Activated CD8-positive, alpha-beta memory T cell treated with anti-CD3 and anti-CD28 coated beads for 48 hours (primary cell): ENCODE data around the gene ADRA2B.

ENCODE experiments used
- DNase-seq, 3 experiments: peaks; one replicate each; pipeline ENCODE4 v3.0.0-alpha.2; 2020; ENCODE audit warnings: low read depth in 2 of 3, low spot score in 2 of 3

ADRA2B gene

DNA sequence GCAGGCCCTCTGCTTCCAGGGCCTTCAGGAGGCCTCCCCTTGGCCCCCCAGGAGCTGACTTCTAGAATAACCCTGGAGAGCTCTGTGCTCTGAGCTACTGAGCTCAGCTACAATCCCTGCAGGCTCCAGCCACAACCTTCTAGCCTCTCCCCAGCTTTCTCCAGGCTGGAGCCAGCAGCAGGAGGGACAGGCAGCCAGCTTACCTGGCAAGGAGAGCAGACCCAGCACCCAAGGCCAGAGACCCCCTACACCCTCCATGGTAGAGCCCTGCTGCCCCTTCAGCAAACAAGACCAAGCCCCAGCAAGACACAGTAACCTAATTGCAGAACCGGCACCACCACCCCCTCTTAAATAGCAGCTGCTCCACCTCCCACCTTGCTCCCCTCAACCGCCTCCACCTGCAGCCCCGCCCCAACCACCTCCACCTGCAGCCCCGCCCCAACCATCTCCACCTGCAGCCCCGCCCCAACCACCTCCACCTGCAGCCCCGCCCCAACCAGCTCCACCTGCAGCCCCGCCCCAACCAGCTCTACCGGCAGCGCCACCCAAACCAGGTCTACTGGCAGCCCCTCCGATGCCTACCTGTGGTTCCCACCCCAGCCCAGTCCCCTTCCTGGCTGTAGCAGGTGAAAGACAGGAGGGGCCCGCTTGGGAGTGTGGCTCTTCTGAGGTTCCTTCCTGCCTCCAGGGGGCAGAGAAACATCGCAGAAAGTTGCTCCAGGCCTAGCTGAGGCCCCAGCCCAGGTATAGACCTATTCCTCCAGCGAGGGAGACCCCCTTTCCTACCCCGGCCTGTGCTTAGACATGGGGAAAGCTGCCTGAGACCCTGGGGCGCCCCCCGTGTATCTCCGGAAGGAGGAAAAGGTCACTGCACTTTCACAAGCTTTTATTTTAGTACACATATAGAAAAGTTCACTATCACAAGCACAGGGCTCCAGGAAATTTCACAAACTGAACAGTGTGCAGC is 22.1 kb upstream of the ADRA2B start, which contains the start of gene ASTL:
Gene ASTL (minus strand): TSS at position 324 of the 967 bp plus-strand sequence. CDS start 66 bp downstream, at position 258.
- peak in 2 of 3 experiments; percentile 26 to 36 for DNase-seq

DNA sequence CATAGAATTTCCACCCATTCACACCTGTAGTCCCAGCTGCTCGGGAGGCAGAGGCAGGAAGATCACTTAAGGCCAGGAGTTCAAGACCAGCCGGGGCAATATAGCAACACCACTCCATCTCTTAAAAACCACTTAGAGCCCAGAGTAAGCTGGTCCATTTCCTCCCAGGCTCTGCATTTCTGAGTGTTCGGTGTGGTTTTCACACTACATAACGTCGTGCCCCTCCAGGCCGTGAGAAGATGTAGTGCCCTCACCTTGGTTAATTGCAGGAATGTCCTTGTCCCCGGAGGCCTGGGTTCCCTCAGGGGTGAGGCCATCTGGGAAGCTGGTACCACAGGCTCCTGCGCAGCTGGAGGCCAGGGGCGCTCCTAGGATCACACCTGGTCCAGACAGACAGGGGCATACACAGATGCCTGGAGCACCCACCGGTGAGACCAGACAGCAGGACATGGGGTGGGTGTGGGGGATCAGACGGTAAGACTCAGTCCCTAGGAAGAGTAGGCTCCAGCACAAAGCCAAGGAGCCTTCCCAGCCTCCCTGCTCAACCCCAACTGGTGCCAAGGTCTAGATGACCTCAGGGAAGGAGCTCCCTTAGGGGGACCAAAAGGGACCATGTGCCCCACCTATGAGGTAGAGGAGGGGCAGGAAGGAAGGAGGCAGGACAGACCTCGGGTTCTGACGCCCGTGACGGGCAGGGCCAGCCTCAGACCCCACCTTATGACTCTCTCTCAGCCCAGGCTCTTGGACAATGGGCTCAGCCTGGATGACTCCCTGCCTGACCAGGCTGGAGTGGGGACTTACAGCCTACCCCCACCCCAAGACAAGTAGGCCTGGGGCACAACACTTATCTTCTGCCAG is 21.2 kb upstream of the ADRA2B start:
- no peak for DNase-seq

DNA sequence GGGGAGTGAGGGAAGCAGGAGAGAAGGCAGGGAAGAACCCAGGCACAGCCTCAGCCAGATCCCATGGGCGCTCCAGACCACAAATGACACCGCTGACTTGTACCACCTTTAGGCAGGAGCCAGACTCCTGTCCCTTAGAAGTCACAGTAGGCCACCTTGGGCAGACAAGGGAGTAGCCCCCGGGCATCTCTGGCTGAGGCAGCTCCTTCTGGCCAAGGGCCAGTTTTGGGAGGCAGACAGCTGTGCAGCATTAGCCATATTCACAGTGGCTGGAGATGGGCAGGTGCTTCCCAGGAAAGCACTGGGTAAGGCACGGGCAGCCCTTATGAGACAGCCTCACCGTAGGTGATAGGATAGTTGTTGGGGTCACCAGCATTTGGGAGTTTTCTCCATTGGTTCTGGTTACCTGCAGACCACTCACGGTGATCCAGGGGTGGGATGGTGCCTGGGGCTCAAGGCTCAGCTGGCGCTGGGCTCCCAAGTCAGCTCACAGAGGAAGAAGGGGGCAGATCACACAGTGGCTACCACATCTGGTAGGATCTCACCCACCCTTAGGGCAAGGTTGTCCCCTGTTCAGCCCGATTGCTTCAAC is 19.9 kb upstream of the ADRA2B start:
- no peak for DNase-seq

DNA sequence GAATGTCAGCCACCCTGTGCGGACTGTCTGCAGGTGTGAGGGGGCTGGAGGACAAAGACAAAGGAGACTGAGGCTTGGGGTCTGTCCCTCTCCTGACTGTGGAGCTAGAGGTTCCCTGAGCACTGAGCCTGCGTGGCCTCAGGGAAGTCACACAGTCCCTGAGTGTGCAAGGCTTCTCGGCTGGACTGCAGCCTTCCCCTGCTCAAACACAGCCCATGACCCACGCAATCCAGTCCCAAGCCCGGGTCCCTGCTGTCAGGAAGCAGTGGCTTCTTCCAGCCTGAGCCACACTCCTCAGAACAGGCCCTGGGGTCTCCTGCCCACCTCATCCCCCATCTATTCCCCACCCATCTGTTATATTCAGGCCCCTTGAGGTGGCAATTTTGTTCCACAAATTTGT is 19.2 kb upstream of the ADRA2B start:
- DNase-seq: no peak

DNA sequence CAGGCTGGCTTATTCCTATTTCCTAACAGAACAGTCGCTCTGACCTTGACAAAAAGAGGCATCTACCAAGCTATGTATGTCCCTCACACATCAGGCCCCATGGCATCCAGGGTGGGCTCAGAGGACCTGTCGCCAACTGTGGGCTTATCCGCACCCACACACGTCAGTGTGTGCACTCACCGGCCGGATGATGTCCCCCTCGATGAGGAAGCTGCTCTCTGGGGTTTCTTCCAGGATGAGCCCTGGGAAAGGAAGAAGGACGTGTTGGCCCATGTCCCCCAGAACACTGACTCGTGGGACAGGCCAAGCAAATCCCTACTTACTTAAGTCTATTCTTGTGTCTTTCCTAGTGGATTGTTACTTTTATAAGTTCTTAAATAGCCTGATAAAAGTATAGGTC is 18.8 kb upstream of the ADRA2B start:
- DNase-seq: no peak

DNA sequence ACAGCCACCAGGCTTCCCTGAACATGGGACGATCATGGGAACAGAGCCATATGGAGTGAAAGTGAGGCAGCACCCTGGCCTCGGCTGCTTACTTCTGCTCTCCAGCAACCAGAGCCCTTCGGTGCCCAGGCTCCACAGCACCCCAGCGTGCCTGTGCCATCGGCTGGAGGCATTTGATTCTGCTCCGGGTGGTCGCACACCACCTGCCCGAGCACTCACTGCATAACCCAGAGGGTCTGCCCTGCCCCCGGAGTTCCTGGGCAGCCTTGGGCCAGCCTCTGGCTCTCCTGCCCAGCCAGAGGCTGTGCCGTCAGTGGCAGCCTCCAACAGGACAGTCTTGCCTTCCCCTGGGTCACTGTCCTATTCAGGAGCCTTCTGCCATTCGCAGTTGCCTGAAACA is 18.1 kb upstream of the ADRA2B start:
- DNase-seq: no peak

DNA sequence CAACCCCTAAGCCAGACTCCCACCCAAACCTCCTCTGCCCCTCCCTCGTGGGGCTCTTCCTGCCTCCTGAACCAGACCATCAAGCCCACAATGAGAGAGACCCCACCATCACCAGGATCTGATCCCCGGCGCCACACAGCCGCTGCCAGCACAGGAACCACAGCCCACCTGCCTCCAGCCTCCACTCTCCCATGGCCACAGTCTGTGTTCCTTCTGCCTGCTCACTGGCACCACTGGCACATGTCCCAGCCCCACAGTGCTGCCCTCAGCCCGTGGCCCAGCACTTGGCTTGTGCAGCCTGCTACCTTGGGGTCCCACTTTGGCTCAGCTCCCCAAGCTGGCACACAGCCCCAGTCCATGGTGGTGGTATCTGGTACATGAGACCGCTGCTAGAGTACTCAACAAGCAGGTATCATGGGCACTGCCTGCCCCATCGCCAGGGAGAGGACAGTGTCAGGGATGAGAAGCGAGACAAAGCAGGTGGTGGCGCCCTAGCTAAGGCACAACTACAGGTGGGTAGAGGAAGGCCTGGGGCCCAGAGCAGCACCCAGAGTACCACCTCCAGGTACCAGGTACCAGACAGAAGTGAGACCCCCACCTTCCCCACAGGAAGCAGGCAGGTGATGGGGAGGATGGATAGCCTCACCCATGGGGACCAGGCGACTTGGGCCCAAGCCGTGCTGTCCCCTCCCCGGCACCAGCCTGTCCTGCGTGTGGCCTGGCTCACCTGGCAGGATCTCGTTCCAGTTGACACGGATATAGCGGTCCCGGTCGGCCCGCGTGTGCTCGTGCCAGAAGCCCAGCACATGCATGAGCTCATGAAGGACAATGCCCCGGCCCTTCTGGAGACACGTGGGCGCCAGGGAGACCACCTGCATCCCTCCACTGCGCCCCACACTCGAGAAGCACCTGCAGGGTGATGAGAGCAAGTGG is 15.7 kb upstream of the ADRA2B start:
- no peak for DNase-seq

DNA sequence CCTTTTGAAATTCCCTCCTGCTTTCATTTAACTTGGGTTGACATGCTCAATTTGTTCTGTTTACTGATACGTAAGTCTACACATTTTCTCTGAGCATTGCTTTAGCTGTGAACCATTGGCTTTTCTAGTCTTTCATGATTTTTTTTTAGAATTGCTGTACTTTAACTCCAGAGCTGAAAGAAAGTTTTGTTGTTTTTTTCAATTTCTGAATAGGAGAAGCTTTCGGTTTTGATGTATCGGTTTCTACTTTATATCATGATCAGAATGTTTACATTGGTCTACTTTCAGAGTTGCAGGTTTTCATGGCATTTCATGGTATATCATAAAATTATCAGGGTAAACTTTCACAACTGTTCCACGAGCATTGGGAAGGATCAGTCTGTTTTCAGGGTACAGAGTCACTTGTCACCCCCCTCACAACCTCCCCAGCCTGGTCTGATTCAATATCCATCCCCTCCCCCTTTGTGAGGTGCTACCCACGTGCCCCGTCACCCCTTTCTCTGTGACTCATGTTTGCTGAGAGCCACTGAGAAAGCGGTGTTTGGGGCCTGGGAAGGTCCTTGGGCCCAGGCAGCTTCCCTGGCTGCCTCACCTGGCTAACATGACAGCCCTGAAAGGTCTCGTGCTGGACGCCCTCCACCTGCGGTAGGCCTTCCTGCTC is 14.9 kb upstream of the ADRA2B start:
- DNase-seq: no peak

DNA sequence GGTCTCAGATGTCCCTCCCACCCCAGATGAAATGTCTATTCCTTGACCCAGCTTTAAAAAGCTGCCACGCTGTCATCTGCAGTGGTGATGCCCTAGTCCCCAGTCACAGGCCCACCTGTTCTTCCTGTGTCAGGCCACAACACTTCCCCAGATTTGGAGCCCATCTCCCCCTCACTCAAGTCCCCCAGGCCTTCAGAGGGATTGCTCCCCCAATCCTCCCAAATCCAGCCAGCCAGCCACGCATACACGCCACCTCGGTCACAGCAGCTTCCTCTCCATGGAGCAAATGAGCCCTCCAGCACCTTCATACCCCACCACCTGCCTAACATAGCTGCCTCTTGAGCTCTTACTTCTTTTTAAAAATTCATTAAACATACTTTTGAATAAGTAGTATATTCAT is 14.1 kb upstream of the ADRA2B start:
- DNase-seq: no peak

DNA sequence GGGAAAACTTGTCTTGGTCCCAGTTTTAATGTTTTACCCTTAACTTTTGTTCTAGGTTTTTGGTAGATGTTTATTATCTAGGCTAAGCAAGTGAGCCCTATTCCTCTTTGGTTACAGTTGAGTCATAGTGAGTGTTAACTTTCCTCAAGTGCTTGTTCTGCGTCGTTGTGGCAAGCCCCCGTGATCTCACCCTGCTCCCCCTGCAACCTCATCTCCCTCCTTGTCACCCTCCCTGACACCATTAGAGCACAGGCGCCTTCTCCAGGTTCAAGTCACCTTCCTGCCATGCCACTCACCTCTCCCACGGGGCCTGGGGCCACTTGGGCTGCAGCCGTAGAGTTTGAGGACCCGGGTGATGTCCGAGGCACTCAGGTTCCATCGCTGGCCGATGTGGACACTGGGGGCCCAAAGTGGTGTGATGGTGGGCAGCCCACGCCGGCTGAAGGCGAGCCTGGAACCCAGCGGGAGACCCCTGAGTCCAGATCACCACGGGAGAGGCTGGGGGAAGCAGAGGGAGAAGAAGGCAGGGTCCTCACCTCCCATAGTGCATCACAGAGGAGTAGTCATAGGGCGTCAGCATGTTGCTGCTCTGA is 13.3 kb upstream of the ADRA2B start:
- DNase-seq: no peak

DNA sequence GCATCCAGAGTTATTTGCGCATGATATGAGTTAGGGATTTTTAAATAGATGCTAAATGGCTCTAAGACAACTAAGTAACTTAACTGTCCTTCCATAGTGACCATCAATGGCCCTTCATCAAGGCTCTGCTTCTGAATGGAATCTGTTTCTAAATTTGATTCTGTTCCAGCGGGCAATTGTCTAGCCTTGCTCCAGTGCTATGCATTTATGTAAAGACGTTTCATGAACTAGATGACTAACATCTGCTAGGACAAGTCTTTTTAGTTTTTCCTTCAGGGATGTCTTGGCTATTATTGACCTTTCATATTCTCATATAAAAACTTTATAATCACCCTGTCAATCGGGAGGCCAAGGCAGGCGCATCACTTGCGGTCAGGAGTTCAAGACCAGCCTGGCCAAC is 12.1 kb upstream of the ADRA2B start:
- DNase-seq: no peak

DNA sequence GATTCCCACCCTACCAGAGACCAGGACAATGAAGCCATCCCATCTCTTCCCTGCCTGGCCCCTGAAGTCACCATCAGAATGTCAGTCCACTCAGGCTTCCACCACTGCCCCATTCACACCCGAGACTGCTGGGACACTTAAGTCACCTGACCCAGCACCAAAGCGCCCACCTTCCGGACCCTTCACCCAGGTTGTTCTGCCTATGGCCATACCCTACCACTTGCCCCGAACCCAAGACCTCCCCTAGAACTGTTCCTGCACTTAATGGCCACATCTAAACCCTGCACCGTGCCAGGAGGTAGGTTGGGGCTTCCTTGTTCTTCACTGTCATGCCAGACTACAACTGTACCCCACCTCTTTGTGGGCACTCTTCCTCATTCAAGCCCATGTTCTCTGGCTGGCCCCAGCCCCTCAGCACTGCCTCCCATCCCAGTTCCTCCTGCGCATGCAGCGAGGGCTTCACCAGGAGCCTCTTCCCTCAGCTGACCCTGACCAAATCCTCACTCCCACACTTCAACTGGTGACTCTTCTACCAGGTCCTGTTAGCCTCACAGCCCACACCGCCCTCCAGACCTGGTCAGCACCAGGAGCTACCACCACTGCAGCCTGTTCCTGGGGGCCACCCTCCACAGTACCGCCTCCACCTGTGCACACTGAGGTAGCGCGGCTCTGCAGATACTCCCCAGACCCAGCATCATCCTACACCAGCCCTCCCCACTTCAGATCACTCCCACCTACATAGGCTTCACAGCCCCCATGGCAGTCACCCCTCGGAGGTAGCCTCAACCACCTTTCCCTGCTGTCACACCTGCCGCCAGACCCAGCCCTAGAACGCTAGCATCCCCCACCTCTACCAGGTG is 8.3 kb upstream of the ADRA2B start:
- no peak for DNase-seq

DNA sequence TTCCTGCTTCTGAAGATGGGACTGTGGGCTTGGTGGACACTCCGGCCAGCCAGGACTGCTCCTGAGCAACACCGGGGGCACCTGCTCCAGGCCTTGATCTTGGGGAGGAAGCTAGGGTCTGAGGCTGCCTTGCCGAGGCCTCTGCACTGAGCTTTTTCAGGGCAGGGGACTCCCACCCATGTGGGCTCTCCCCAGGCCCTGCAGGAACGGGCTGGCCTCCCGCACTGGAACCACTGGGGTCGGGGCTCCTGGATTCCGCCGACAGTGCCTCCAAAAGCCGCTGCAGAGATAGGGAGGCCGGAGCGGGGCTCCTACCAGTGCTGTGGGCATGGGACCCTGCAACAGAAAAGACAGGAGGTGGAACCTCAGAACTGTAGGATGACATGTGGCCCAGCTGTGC is 7.6 kb upstream of the ADRA2B start:
- DNase-seq: no peak

DNA sequence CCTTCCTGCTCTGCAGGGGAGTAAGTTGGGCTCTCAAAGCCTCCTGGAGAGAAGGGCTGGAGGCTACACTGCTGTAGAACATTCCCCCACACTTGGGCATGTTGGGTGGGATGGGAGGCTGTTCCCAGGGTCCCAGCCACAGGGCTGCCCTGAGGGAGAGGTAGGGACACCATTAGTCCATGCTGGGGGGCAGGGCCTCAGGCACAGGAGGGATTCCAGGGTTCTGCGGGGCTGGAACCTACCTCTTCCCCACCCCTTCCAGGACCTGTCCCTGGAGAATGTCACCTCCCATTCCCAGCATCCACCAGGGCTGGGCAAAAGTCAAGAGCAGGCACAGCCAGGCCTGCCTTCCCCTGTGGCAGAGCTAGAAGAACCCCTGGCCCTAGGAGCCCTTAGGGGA is 6.9 kb upstream of the ADRA2B start:
- no peak for DNase-seq

DNA sequence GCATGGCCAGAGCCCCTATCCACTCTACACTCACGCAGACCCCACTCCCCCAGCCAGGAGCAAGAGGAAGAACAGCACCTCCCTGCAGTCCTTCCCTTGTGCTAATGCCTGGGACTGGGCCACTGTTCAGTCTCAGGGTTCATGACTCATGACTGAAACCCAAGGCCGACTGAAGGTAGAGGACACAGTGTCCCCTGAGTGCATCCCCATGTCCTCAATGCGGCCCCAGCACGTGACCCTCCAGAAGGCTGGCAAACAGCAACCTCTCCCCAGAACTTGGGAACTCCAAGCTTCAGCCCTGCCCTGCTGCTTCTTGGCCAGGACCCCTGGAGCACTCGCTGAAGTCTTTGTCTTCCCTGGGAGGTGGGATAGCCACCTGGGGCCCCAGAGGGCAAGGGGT is 6.0 kb upstream of the ADRA2B start:
- no peak for DNase-seq

DNA sequence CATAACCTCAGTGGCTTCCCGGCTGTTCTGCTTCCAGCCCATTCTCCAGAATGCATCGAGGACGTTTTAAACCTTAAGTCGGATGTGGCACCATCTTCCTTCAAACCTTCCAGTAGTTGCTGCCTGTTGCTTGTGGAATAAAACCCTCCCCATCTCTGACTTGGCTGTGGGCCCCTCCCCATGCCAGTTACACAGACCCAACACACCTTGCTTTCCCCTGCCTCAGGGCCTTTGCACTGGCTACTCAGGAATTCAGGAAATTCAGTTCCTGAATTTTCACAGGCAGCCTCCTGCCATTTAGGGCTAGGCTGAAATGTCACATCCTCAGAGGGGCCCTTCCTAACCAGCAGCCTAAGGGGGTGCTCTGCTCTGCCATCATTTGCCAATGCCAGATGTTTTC is 5.0 kb upstream of the ADRA2B start:
- no peak for DNase-seq

DNA sequence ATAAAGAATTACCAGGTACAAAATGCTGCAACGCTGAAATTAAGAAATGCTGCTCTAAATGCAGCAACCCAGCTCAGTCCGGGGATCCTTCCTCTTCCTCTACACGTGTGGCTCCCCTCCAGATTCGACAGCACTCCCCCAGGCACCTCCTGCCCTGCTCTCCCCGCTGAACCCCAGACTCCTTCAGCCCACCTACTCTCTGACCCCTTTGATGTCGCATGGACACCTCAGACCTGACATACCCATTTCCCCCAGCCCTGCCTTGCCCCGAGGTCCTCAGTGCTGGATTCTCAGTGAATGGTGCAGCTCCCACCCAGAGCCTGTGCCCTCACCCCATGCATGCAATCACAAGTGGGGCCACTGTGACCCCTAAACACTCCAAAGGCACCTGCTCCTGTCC is 4.6 kb upstream of the ADRA2B start:
- DNase-seq: no peak

DNA sequence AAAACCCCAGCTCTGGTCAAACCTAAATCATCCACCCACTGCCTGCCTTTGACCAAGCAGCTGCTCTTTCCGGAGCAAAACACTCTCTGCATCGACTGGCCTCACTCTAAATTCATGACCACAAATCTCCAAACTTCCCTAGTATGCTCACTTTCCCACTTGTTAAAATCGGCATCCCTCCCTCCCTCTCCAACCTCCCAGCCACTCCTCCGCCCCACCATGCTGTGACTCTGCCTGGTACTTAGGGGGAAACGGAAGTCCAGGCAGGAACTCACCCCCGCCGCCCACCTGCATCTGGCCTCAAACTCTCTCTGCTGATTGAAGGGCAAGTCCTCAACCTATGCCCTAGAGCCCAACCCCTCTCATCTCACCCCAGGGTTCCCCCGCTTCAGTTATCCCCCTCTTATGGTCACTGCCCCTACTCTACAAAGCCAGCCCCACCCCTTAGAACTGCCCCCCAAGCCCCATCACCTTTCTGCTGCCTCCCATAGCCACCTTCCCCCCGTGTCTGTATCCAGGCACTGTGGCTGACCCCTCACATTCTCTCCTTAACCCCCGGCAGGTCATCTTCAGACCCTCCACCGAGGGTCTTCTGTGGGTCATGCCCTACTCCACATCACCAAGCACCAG is 3.8 kb upstream of the ADRA2B start:
- no peak for DNase-seq
